Skeletal muscle tissue (tissue), 4 donors: ENCODE data around the gene CMTM5. TPM values are rescaled to one million over a fixed set of nuclear protein-coding genes. Genes with fewer than 3 reads are reported as not detected.

Source experiments
- H3K27ac ChIP-seq: one replicate; pipeline ENCODE4 v1.7.0; 2013; ENCODE audit warnings: mild to moderate bottlenecking, low read depth, low read length, inconsistent platforms
- H3K27me3 ChIP-seq, 3 donors: one replicate each; pipeline ENCODE4 v1.7.0; 2013; ENCODE audit warnings: low read length in 3 of 3; ENCODE audit not compliant: control insufficient read depth in 3 of 3, insufficient read depth in 3 of 3
- H3K36me3 ChIP-seq, 3 donors: one replicate each; pipeline ENCODE4 v1.7.0; 2013; ENCODE audit warnings: low read length in 3 of 3; ENCODE audit not compliant: control insufficient read depth in 3 of 3, insufficient read depth in 3 of 3
- H3K4me1 ChIP-seq, 3 donors: one replicate each; pipeline ENCODE4 v1.7.0; 2013; ENCODE audit warnings: low read length in 3 of 3, mild to moderate bottlenecking in 3 of 3; ENCODE audit not compliant: control insufficient read depth in 3 of 3, insufficient read depth in 3 of 3
- H3K4me3 ChIP-seq, 3 donors: one replicate each; pipeline ENCODE4 v1.7.0; 2013; ENCODE audit warnings: low read length in 3 of 3
- H3K9ac ChIP-seq, 3 donors: one replicate each; pipeline ENCODE4 v1.7.0; 2013; ENCODE audit warnings: low read length in 3 of 3, mild to moderate bottlenecking in 3 of 3, moderate library complexity in 2 of 3, low read depth in 1 of 3
- H3K9me3 ChIP-seq, 3 donors: one replicate each; pipeline ENCODE4 v1.7.0; 2013; ENCODE audit warnings: low read length in 3 of 3; ENCODE audit not compliant: control insufficient read depth in 3 of 3
- total RNA-seq: library from RNA; depleted of rRNA; stranded (reverse); fragments of >200 nt; gene quantifications from one replicate; pipeline ENCODE4 v1.2.3, GENCODE V29; 2014
- donor health status: Osteomylitis.

Gene CMTM5
- total RNA-seq, 1 donor from 2014 or later, result 2.1 TPM

DNA sequence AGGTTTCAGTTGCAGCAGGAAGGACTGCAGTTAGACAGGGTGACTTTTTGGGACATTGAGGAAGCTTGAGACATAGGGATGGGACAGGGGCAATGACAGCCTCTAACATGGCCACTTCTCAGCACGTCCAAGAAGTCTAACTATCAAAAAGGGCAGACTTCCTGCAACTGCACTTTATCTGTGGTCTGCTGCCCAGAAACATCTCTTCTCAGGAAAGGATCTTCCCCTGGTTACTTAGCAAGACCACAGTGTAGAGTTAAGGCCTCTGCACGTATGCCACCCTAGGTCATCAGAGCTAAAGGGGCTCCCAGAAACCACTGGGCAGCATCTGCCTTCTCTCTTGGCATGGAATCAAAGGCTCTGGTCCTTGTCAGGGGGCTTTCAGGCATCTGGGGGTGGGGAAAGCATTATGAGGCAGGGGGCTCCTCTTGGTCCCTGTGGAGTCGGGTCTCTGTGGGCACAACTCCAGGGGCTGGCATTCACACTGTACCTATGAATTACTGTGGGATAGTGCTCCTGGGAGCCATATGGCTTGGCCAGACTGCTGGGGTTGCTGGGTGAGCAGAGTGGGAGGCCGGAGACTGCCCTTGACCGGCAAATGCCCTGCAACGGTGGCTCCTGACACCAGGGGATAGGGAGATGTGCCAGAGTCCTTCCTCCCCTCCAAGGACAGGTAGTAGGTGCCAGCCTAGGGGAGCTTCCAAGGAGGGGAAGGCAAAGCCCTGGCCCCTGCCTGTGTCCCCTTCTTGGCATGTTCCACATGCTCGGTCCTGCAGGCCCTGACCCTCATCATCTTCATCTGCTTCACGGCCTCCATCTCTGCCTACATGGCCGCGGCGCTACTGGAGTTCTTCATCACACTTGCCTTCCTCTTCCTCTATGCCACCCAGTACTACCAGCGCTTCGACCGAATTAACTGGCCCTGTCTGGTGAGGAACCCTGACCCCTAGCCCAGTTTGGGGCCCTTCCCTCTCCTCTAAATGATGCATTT lies 1.0 kb downstream of the CMTM5 start:
- peak overlapping the region in 1 of 3 donors; percentile 21 for H3K9ac ChIP-seq
- H3K36me3 ChIP-seq, result peaks cover 3 to 26% (median 8%) of the 10 kb centered on the region in 3 donors
- H3K9me3 ChIP-seq, result no peaks in the 10 kb centered on the region
- H3K27me3 ChIP-seq, result peaks cover 0 to 9% (median 0%) of the 10 kb centered on the region in 3 donors
- no peak overlapping the region for H3K4me3 ChIP-seq
- H3K27ac ChIP-seq, result no peak overlapping the region
- H3K4me1 ChIP-seq, result no peaks in the 10 kb centered on the region

DNA sequence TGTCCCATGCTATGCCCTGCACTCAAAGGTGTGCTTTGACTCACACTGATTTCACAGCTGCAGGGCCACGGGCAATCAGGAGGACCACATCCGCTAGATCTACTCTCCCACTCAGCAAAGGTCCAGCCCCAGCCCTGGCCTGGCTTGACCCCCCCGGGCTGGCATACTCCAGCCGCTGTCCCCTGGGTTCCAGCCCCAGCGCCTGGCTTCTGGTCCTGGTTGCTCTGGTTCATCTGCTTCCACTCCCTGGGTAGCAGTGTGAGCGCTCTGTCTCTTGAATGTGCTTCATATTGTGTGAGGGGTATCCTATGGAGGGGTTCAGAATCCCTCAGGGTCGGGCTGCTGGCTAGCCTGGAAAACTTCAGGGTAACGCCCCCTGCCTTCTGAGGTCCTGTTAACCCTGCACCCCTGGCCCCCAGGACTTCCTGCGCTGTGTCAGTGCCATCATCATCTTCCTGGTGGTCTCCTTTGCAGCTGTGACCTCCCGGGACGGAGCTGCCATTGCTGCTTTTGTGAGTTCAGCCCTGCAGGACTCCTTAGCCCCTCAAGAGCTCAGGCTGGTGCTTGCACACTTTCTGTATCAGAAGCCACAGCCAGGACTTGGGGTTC lies 1.9 kb downstream of the CMTM5 start:
- no peaks in the 10 kb centered on the region for H3K4me1 ChIP-seq
- H3K9ac ChIP-seq, result no peak overlapping the region
- peaks cover 3 to 34% (median 11%) of the 10 kb centered on the region in 3 donors for H3K36me3 ChIP-seq
- peaks cover 0 to 9% (median 0%) of the 10 kb centered on the region in 3 donors for H3K27me3 ChIP-seq
- H3K9me3 ChIP-seq, result no peaks in the 10 kb centered on the region
- H3K4me3 ChIP-seq, result no peak overlapping the region
- no peak overlapping the region for H3K27ac ChIP-seq

DNA sequence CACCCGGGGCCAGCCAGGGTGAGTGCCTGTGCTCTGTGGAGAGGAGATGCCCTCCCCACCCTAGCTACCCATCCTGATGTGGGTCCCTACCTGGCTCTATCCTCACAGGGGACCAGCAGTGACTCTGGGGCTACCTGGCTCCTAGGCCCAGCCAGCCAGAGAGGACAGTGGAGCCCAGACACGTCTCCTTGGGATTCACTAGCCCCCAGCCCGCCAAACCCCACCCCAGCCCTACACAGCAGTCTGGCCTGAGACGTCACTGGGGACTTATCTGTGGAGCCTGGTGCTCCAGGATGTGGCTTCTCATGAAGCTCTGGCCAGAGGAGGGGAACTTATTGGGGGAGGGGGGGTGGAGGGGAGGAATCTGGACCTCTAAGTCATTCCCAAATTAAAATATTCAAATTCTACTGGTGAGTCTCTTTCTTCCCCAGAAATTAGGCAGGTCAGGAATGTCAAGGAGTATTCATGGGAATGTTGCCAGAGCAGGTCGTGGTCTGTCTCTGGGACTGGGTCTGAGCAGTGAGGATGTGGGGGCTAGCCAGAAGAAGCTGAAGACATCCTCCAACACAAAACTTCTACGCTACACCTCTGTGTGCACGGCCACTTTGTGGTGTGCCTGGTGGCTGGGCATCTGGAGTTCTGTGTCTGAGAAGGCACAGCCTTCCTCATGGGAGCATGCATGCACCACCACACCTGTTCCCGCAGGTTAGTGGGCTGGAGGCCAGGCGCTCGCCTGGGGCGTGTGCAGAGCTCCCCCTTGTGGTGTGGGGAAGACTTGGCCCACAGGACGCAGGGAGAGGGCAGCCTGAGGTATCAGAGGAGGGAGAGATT lies 2.7 kb downstream of the CMTM5 start:
- Histone ChIP-seq H3K9me3 (no peaks in the 10 kb centered on the region), H3K36me3 (peaks cover 3 to 40% (median 12%) of the 10 kb centered on the region in 3 donors), H3K4me3 (no peak overlapping the region), H3K9ac (no peak overlapping the region), H3K4me1 (no peaks in the 10 kb centered on the region), H3K27ac (no peak overlapping the region), H3K27me3 (peaks cover 0 to 9% (median 0%) of the 10 kb centered on the region in 3 donors)

DNA sequence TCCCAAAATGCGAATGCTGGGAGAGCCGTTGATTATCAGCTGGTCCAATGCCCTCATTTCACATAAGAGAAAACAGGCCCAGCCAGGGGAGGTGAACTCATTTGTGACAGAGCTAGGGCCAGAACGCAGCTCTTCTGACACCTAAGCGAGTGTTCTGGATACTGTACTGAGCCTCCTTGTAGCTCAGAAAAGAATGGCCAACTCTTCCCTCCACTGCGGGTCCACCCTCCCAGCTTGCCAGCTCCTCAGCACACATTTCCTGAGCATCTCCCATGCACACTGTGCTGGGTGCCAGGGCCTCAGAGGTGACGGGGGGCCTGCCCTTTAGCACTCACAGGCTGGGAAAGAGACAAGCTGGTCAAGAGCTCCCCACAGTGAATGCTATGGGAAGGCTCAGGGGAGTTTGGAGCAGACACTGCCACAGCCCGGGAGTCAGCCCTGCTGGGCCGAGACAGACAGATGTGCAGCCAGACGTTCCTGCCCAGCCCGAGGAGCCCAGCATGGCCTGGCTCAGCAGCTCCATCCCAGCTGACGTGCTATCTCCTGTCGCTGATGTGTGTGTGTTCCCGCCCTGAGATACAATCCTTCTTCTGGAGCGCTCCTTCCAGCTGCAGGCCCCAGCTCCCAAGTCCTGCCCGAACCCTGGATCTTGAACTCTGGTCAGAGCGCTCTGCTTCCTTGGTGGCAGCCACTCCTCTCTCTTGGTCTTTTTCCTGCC lies 3.5 kb downstream of the CMTM5 start:
- Histone ChIP-seq H3K27ac (no peak overlapping the region), H3K9ac (no peak overlapping the region), H3K9me3 (no peaks in the 10 kb centered on the region), H3K4me3 (no peak overlapping the region), H3K36me3 (peaks cover 3 to 48% (median 18%) of the 10 kb centered on the region in 3 donors), H3K27me3 (peaks cover 0 to 9% (median 0%) of the 10 kb centered on the region in 3 donors), H3K4me1 (no peaks in the 10 kb centered on the region)

DNA sequence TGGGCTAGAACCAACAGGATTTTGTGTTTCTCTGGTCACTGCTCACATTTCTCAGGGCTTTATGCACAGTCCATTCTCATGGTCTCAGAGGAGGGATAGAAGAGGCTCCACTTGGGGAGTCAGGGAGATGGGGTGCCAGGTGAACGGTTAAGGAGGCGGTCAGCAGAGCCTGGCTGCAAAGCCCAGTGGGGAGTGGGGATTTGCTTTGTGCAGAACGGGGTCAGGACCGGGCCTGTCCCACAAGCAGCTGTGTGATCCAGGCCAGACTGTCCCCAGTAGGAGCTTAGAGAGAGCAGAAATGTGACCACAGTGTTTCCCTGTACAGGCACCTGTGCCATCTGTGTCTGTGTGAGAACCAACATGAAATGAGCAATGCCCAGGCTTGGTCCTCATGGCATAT lies 4.1 kb downstream of the CMTM5 start:
- no peak overlapping the region for H3K4me3 ChIP-seq
- H3K9ac ChIP-seq, result no peak overlapping the region
- no peaks in the 10 kb centered on the region for H3K9me3 ChIP-seq
- H3K4me1 ChIP-seq, result no peaks in the 10 kb centered on the region
- H3K27me3 ChIP-seq, result peaks cover 0 to 9% (median 0%) of the 10 kb centered on the region in 3 donors
- no peak overlapping the region for H3K27ac ChIP-seq
- peaks cover 3 to 54% (median 22%) of the 10 kb centered on the region in 3 donors for H3K36me3 ChIP-seq

DNA sequence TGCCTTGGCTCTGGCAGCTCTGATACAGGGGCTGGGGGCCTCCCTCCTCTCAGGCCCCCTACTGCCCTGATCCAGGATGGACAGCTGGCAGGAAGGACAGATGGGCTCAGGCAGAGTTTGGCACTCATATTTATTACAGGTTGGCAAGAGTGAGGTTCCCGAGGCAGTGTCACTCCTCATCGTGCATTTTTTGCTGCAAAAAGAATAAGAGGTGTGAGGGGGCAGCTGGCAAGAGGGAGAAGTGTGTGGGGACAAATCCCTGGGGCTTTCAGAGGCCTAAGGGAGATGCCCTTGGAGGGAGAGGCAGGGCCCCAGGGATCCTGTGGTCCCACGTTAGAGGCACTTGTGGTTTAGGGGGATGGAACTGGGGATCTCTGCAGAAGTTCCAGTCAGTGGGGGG lies 5.0 kb downstream of the CMTM5 start:
- Histone ChIP-seq H3K9me3 (no peaks in the 10 kb centered on the region), H3K4me1 (no peaks in the 10 kb centered on the region), H3K9ac (no peak overlapping the region), H3K4me3 (no peak overlapping the region), H3K27me3 (peaks cover 0 to 9% (median 0%) of the 10 kb centered on the region in 3 donors), H3K27ac (no peak overlapping the region), H3K36me3 (peaks cover 3 to 58% (median 25%) of the 10 kb centered on the region in 3 donors)

DNA sequence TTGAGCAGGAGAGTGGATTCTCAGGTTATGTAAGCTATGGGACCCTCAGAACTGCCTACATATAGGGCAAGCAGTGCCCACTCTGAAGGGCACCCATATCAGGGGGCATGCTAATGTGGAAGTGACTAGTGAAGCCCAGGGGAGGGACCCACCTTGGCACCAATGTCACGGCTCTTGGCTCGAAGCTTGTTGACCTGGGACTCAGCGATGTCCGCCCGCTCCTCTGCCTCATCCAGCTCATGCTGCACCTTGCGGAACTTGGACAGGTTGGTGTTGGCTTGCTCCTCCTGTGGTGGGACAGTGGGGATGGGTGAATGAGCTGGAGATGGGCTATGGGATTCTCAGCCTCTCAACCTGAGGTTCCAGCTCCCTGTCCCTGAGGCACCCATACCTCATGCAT lies 5.4 kb downstream of the CMTM5 start:
- no peak overlapping the region for H3K4me3 ChIP-seq
- H3K9ac ChIP-seq, result no peak overlapping the region
- H3K36me3 ChIP-seq, result peaks cover 3 to 62% (median 27%) of the 10 kb centered on the region in 3 donors
- H3K9me3 ChIP-seq, result no peaks in the 10 kb centered on the region
- no peak overlapping the region for H3K27ac ChIP-seq
- H3K27me3 ChIP-seq, result peaks cover 0 to 11% (median 0%) of the 10 kb centered on the region in 3 donors
- H3K4me1 ChIP-seq, result no peaks in the 10 kb centered on the region

DNA sequence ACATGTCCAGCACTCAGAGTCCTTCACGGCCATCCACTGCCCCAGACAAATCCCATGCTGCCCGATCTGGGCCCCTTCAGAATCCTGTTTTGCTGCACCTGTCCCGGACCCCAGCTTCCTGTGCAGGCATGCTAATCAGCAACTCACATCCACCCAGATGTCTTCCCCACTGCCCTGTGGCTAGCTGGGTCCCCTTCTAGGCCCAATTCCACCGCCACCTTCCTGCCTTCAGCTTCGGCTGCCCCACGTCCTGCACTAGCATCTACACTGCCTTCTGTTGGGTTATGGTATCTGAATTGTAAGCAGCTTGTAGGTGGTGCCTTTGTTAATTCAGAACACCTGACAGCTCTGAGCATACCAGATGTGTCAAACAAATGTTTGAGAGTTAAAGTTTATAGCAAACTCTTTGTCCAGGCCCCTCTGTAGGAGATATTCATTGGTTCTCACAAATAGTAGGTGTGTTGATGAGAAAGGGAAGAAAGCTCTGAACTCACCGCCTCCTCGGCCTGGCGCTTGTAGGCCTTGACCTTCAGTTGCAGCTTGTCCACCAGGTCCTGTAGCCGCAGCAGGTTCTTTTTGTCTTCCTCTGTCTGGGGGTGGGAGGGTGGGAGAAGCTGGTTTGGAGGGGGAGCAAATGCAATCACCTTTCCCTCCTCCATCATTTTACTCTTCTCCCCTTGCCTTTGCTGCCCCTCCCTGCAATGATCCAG lies 6.0 kb downstream of the CMTM5 start:
- Histone ChIP-seq H3K27me3 (peaks cover 0 to 14% (median 0%) of the 10 kb centered on the region in 3 donors), H3K9ac (no peak overlapping the region), H3K36me3 (peaks cover 3 to 68% (median 33%) of the 10 kb centered on the region in 3 donors), H3K4me3 (no peak overlapping the region), H3K9me3 (no peaks in the 10 kb centered on the region), H3K4me1 (no peaks in the 10 kb centered on the region), H3K27ac (no peak overlapping the region)
